ENCODE measurements around the gene NOS3. TPM values are rescaled to one million over a fixed set of nuclear protein-coding genes. Genes with fewer than 3 reads are reported as not detected.

The NOS3 gene
- total and polyA plus RNA-seq, 10 donors, result 11.9 to 455 (median 164) TPM

DNA sequence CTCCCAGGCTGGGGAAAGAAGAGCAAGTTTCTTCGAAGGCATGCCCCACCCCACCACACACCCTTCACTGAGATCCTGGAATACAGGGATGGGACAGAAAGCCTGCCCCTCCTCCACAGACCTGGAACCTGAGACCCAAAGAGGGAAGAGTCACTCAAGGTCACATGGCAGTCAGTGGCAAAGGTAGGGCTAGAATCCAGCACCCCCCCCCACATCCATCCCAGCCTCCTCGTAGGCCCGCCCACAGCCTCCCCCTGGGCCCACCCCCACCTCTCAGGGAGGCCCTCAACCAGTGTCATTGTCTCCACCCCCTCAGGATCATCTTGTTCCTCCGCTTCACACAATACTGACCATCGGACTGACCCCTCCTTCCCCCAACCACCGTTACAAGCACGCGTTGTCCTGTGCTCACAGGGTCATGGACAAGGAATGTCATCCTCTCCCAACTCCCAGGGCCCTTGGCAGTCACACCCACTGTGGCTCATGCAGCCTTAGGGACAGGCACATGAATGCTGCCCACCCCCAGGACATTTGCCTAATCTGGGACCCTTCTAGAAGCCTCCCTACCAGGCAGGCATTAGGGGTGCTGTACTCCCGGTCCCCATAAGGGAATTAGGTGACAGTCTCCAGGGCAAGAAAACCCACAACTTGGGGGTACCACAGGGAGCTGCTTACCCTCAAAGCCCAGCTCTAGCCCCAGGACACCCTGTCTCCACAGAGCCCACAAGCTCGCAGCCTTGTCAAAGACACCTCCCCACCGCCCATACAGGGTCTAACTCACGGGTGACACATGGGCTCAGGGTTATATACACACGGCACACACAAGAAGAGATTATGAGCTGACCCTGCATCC is 14.1 kb upstream of the NOS3 start:
- peak overlapping the region in 1 of 8 donors; percentile 64 for H3K4me3 ChIP-seq
- intact Hi-C loops (cut with DNase I; ENCODE audit: low total_unique reads), result no loop called here
- peaks cover 4 to 91% (median 55%) of the 10 kb centered on the region in 7 donors for H3K27me3 ChIP-seq (replicated peaks in 1 of 7)
- no peaks in the 10 kb centered on the region for H3K36me3 ChIP-seq
- TF ChIP-seq POLR2A (IDR thresholded peaks at IDR 0.05), result no peak
- peak in 1 of 3 donors; percentile 14 for TF ChIP-seq POLR2AphosphoS5 (IDR thresholded peaks at IDR 0.05)
- 42 to 66% (median 44%) methylated on average over 8 to 13 of the region's 13 CpGs for WGBS, 5 donors
- H3K27ac ChIP-seq, result no peak overlapping the region
- no peaks in the 10 kb centered on the region for H3K9me3 ChIP-seq
- no peak for DNase-seq
- peaks cover 5 to 61% (median 44%) of the 10 kb centered on the region in 6 donors for H3K4me1 ChIP-seq

DNA sequence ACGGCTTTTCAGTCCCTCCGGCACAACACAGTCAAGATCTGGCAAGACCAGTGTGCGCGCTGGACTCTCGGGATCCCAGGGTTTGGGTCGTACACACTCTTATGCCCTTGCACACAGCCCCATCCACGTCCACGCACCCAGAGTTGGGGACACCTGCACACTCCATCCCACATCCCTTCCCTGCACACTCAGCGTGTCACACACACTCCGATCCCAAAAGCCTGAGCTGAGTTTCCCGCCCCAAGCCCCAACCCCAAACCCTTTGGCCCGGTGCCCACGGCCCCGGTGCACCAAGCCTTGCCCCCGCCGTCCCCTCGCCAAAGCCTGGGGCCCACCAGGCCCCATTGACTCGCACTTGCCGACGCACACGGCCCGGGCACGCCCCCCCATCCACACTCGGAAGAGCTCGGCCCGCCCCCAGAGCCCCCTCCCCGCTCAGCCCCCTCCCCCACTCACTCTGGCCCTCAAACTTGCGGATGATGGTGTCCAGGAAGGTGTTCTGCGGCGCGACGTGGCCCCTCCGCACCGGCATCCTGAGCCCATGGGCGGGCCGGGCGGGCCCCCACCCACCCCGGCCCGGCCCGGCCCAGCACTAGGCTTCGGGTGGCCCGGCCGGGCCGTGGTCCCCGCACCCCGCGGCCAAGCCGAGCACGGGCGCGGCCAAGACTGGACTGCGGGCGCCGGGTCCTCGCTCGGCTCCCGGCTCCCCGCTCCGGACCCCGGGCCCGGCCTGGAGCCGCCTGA is 13.3 kb upstream of the NOS3 start:
- Histone ChIP-seq H3K9me3 (no peaks in the 10 kb centered on the region), H3K27ac (no peak overlapping the region), H3K36me3 (no peaks in the 10 kb centered on the region), H3K4me3 (peak overlapping the region in 4 of 8 donors; percentile 19 to 64 (median 34)), H3K27me3 (replicated peaks in 1 of 7) (peaks cover 4 to 91% (median 55%) of the 10 kb centered on the region in 7 donors), H3K4me1 (peaks cover 5 to 61% (median 44%) of the 10 kb centered on the region in 6 donors)
- DNase-seq, result no peak
- intact Hi-C loops (cut with DNase I; ENCODE audit: low total_unique reads), result no loop called here
- no peak for TF ChIP-seq POLR2AphosphoS5 (IDR thresholded peaks at IDR 0.05)
- TF ChIP-seq, protein P1, sequence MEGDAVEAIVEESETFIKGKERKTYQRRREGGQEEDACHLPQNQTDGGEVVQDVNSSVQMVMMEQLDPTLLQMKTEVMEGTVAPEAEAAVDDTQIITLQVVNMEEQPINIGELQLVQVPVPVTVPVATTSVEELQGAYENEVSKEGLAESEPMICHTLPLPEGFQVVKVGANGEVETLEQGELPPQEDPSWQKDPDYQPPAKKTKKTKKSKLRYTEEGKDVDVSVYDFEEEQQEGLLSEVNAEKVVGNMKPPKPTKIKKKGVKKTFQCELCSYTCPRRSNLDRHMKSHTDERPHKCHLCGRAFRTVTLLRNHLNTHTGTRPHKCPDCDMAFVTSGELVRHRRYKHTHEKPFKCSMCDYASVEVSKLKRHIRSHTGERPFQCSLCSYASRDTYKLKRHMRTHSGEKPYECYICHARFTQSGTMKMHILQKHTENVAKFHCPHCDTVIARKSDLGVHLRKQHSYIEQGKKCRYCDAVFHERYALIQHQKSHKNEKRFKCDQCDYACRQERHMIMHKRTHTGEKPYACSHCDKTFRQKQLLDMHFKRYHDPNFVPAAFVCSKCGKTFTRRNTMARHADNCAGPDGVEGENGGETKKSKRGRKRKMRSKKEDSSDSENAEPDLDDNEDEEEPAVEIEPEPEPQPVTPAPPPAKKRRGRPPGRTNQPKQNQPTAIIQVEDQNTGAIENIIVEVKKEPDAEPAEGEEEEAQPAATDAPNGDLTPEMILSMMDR (IDR thresholded peaks at IDR 0.05 in 8 of 11, conservative IDR thresholded peaks at IDR 0.05 in 3 of 11), result no peak
- TF ChIP-seq POLR2A (IDR thresholded peaks at IDR 0.05), result no peak
- WGBS, 5 donors, result 6 to 19% (median 7%) methylated on average over 20 to 62 of the region's 62 CpGs

DNA sequence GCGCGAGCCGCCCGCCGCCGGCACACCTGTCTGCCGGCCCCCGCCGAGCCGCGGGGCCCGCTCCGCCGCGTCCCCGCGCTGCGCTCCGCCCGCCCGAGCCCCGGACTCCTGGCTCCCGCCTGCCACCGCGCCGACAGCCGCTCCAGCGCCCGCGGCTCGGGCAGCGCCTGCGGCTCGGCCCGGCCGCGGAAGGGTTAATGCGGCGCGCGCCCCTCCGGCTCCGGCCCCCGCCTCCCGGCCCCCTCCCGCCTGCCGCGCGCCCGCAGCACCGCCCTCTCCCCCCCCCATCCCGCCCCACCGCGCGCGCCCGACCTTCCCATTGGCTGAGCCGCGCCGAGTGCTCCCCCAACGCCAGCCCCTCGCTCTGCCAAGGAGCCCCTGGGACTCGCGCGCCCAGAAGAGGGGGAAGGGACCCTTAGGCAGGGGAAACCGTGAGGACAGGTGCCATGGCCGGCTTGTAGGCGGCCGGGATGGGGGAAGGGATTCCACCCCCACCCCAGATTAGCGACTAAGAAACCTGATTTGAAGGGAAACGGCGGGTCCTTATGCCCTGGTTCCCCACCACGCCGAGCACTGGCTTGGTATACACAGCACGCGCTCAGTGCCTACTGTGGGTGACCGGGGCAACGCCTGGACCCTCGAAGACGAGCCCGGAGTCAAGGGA is 12.6 kb upstream of the NOS3 start, which contains the start of gene KCNH2:
Gene KCNH2 (minus strand): TSS at position 196 of the 664 bp plus-strand sequence. CDS start 408 bp downstream, outside the sequence.
- TF ChIP-seq POLR2AphosphoS5 (IDR thresholded peaks at IDR 0.05) (no peak), POLR2A (IDR thresholded peaks at IDR 0.05) (no peak)
- TF ChIP-seq, protein P1 (IDR thresholded peaks at IDR 0.05 in 8 of 11, conservative IDR thresholded peaks at IDR 0.05 in 3 of 11), result no peak
- Histone ChIP-seq H3K9me3 (no peaks in the 10 kb centered on the region), H3K27me3 (replicated peaks in 1 of 7) (peaks cover 4 to 97% (median 55%) of the 10 kb centered on the region in 7 donors), H3K4me3 (peak within 1 kb of the TSS in 6 of 8 donors; percentile 23 to 64 (median 32)), H3K27ac (no peak within 1 kb of the TSS), H3K36me3 (no peaks in the 10 kb centered on the region), H3K4me1 (peaks cover 5 to 60% (median 44%) of the 10 kb centered on the region in 6 donors)
- 0 to 1% (median 1%) methylated on average over 10 to 81 of the region's 81 CpGs for WGBS, 5 donors
- intact Hi-C loops (cut with DNase I; ENCODE audit: low total_unique reads), result no loop called here
- DNase-seq, result no peak

DNA sequence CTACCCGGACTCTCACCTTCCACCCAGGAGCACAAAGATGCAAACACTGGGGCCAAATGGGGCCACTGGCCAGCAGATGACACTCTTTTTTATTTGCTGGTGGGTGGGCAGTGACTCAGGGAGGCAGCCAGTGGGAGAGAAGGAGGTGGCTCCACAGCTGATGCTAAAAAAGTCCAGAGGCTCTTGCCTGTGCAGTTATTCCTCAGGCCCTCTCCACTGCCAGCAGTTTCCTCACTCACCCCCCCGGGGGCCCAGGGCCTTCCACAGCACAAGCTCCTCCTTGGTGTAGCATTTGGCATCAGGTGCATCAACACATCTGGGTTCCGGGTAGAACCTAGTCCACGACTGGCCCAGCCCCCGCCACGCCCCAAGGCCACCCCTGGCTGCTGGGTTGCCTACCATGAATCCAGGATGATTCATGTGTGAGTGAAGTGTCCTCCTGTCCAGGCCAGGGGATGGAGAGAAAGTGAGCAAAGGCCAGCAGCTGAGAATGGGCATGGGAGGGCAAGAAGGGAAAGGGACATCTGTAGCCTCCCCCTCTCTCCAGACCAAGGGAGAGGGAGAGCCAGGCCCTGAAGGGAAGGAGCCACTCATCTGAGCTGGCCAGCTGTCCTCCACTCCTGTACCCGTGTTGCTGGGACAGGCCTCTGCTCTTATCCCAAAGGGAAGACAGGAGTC is 11.0 kb upstream of the NOS3 start:
- Histone ChIP-seq H3K4me3 (no peak overlapping the region), H3K27ac (no peak overlapping the region), H3K27me3 (replicated peaks in 1 of 7) (peaks cover 4 to 95% (median 41%) of the 10 kb centered on the region in 7 donors), H3K36me3 (no peaks in the 10 kb centered on the region), H3K9me3 (no peaks in the 10 kb centered on the region), H3K4me1 (peaks cover 0 to 44% (median 30%) of the 10 kb centered on the region in 6 donors)
- 47 to 58% (median 51%) methylated on average over 7 of the region's 7 CpGs for WGBS, 5 donors
- no peak for DNase-seq
- intact Hi-C loops (cut with DNase I; ENCODE audit: low total_unique reads), result no loop called here
- TF ChIP-seq POLR2AphosphoS5 (IDR thresholded peaks at IDR 0.05), result no peak
- TF ChIP-seq, protein P1 (IDR thresholded peaks at IDR 0.05 in 8 of 11, conservative IDR thresholded peaks at IDR 0.05 in 3 of 11), result no peak
- no peak for TF ChIP-seq POLR2A (IDR thresholded peaks at IDR 0.05)

Measured in spleen (tissue), 11 donors.